ENCODE data around the gene LRP2.

LRP2 gene

GRCh38 chr2:169116993-169117392 is 245.3 kb downstream of the LRP2 start:
- DNase-seq, result no peak

- no peak for DNase-seq
Observed at GRCh38 chr2:169116327-169116726, 246.0 kb downstream of the LRP2 start.

- no peak for DNase-seq
Observed at GRCh38 chr2:169114056-169114455, 248.3 kb downstream of the LRP2 start.

GRCh38 chr2:169112841-169113240 is 249.5 kb downstream of the LRP2 start:
- DNase-seq, result no peak

GRCh38 chr2:169110916-169111315 is 251.4 kb downstream of the LRP2 start:
- DNase-seq, result no peak

GRCh38 chr2:169110419-169110818 is 251.9 kb downstream of the LRP2 start:
- DNase-seq, result no peak

- peak; percentile 71 for DNase-seq
Observed at GRCh38 chr2:169109502-169110409, 252.6 kb downstream of the LRP2 start.

- no peak for DNase-seq
Observed at GRCh38 chr2:169108099-169108884, 254.0 kb downstream of the LRP2 start.

- DNase-seq, result no peak
Observed at GRCh38 chr2:169107645-169108044, 254.7 kb downstream of the LRP2 start.

GRCh38 chr2:169106563-169107545 is 255.5 kb downstream of the LRP2 start:
- no peak for DNase-seq

GRCh38 chr2:169106134-169106533 is 256.2 kb downstream of the LRP2 start:
- no peak for DNase-seq

- DNase-seq, result no peak
Observed at GRCh38 chr2:169105476-169105875, 256.9 kb downstream of the LRP2 start.

GRCh38 chr2:169104848-169105247 is 257.5 kb downstream of the LRP2 start:
- DNase-seq, result no peak

GRCh38 chr2:169095621-169096105 is 266.7 kb downstream of the LRP2 start:
- no peak for DNase-seq

GRCh38 chr2:169094676-169095075 is 267.7 kb downstream of the LRP2 start:
- DNase-seq, result no peak

- DNase-seq, result no peak
Observed at GRCh38 chr2:169093535-169093934, 268.8 kb downstream of the LRP2 start.

GRCh38 chr2:169091761-169092519 is 270.4 kb downstream of the LRP2 start:
- no peak for DNase-seq

GRCh38 chr2:169091256-169091655 is 271.1 kb downstream of the LRP2 start:
- no peak for DNase-seq

GRCh38 chr2:169090133-169090820 is 272.1 kb downstream of the LRP2 start:
- no peak for DNase-seq

GRCh38 chr2:169089182-169089581 is 273.2 kb downstream of the LRP2 start:
- DNase-seq, result no peak

- no peak for DNase-seq
Observed at GRCh38 chr2:169087757-169088379, 274.5 kb downstream of the LRP2 start.
